Liver (tissue), 9 donors: ENCODE data around the gene NXT1. TPM values are rescaled to one million over a fixed set of nuclear protein-coding genes. Genes with fewer than 3 reads are reported as not detected.

Source experiments
- DNase-seq: peaks from one replicate; pipeline ENCODE4 v3.0.0-alpha.2; 2017; ENCODE audit warnings: low spot score
- H3K27ac ChIP-seq, 2 donors: one replicate each; pipeline ENCODE4 v1.7.0; 2013; ENCODE audit warnings: inconsistent platforms in 2 of 2, low read length in 2 of 2, control low read depth in 1 of 2, low read depth in 1 of 2, mild to moderate bottlenecking in 1 of 2
- H3K27me3 ChIP-seq, 4 donors: one replicate each; pipeline versions ENCODE4 v1.6.1 to v1.7.0; 2013; ENCODE audit warnings: low read length in 3 of 4, inconsistent platforms in 1 of 4, mild to moderate bottlenecking in 1 of 4, moderate library complexity in 1 of 4; ENCODE audit not compliant: control insufficient read depth in 4 of 4, insufficient read depth in 4 of 4
- H3K36me3 ChIP-seq, 4 donors: one replicate each; pipeline versions ENCODE4 v1.6.1 to v1.7.0; 2013; ENCODE audit warnings: low read length in 3 of 4, mild to moderate bottlenecking in 3 of 4, low read depth in 1 of 4, moderate library complexity in 1 of 4; ENCODE audit not compliant: control insufficient read depth in 4 of 4, insufficient read depth in 3 of 4
- H3K4me1 ChIP-seq, 4 donors: one replicate each; pipeline versions ENCODE4 v1.6.1 to v1.7.0; 2013; ENCODE audit warnings: low read length in 3 of 4, mild to moderate bottlenecking in 3 of 4, moderate library complexity in 1 of 4; ENCODE audit not compliant: control insufficient read depth in 4 of 4, insufficient read depth in 4 of 4
- H3K4me3 ChIP-seq, 3 donors: one replicate each; pipeline versions ENCODE4 v1.6.1 to v1.7.0; 2013; ENCODE audit warnings: low read length in 3 of 3, control low read depth in 1 of 3, low read depth in 1 of 3, mild to moderate bottlenecking in 1 of 3
- H3K9ac ChIP-seq, 2 donors: one replicate each; pipeline ENCODE4 v1.7.0; 2013; ENCODE audit warnings: low read length in 2 of 2, mild to moderate bottlenecking in 2 of 2, moderate library complexity in 2 of 2, control low read depth in 1 of 2, low read depth in 1 of 2
- H3K9me3 ChIP-seq, 4 donors: one replicate each; pipeline versions ENCODE4 v1.6.1 to v1.7.0; 2013; ENCODE audit warnings: low read length in 3 of 4; ENCODE audit not compliant: control insufficient read depth in 4 of 4
- ATF3 ChIP-seq: IDR thresholded peaks from 2 replicates; pipeline ENCODE4 v1.6.1; 2016; ENCODE audit warnings: antibody characterized with exemption
- CTCF ChIP-seq: fragments of 150-350 bp; IDR thresholded peaks from 2 replicates; pipeline ENCODE4 v1.5.1; 2017; ENCODE audit warnings: improper control_type of control experiment, low read depth, low read length; ENCODE audit not compliant: missing input control
- EGR1 ChIP-seq, 2 donors: IDR thresholded peaks; 2 replicates each; pipeline ENCODE4 v1.6.1; 2016 to 2018; ENCODE audit warnings: antibody characterized with exemption in 2 of 2, low read depth in 2 of 2
- FOXA2 ChIP-seq: IDR thresholded peaks from 2 replicates; pipeline ENCODE4 v1.6.1; 2016; ENCODE audit warnings: antibody characterized with exemption
- GABPA ChIP-seq, 2 donors: IDR thresholded peaks in 1 of 2; conservative IDR thresholded peaks in 1 of 2; 2 replicates each; pipeline ENCODE4 v1.6.1; 2016; ENCODE audit warnings: antibody characterized with exemption in 2 of 2, mild to moderate bottlenecking in 1 of 2, moderate library complexity in 1 of 2
- HNF4A ChIP-seq, 2 donors: conservative IDR thresholded peaks; 2 replicates each; pipeline ENCODE4 v1.6.1; 2016; ENCODE audit warnings: antibody characterized with exemption in 2 of 2, mild to moderate bottlenecking in 2 of 2
- JUND ChIP-seq, 2 donors: IDR thresholded peaks; 2 replicates each; pipeline ENCODE4 v1.6.1; 2016; ENCODE audit warnings: antibody characterized with exemption in 2 of 2
- MAX ChIP-seq: IDR thresholded peaks from 2 replicates; pipeline ENCODE4 v1.6.1; 2016; ENCODE audit warnings: antibody characterized with exemption
- NR2F2 ChIP-seq: IDR thresholded peaks from 2 replicates; pipeline ENCODE4 v1.6.1; 2016; ENCODE audit warnings: antibody characterized with exemption
- REST ChIP-seq: IDR thresholded peaks from 2 replicates; pipeline ENCODE4 v1.6.1; 2016; ENCODE audit warnings: antibody characterized with exemption, mild to moderate bottlenecking
- ZBTB33 ChIP-seq: IDR thresholded peaks from 2 replicates; pipeline ENCODE4 v1.6.1; 2016; ENCODE audit warnings: antibody characterized with exemption
- WGBS: extraction: QIAGEN DNeasy Blood & Tissue Kit; methylation state at CpG from one replicate; pipeline ENCODE4 v1.1.7; 2013; 5-methylcytosine and 5-hydroxymethylcytosine counted together
- polyA plus RNA-seq, 2 donors: library from polyadenylated mRNA; stranded (reverse) in 1 of 2; unstranded in 1 of 2; fragments of 200-250 nt in 1 of 2; fragments of >200 nt in 1 of 2; fragmentation: Nextera tagmentation in 1 of 2; extraction: Ambion mirVana in 1 of 2; gene quantifications; one replicate each; pipeline versions ENCODE4 v1.2.1 to v1.2.3, GENCODE V29; 2013 to 2015
- total RNA-seq, 2 donors: library from RNA; depleted of rRNA; stranded (reverse); fragments of >200 nt; gene quantifications; one replicate each; pipeline ENCODE4 v1.2.3, GENCODE V29; 2014
- donor health status: healthy.
- donor health status: healthy.
- donor health status: healthy.
- donor health status: healthy.
- donor health status: healthy.

NXT1 gene
- total and polyA plus RNA-seq, 4 donors, result 5.7 to 9.6 (median 8.8) TPM

GRCh38 chr20:23371496-23371895 lies 20.9 kb downstream of the NXT1 start:
- H3K36me3 ChIP-seq, result peaks cover 5 to 60% (median 45%) of the 10 kb centered on the region in 4 donors
- TF ChIP-seq ATF3, result no peak
- TF ChIP-seq GABPA (IDR thresholded peaks at IDR 0.05 in 1 of 2, conservative IDR thresholded peaks at IDR 0.05 in 1 of 2), result no peak
- no peak for TF ChIP-seq REST
- no peak for TF ChIP-seq CTCF
- no peak for TF ChIP-seq FOXA2
- no peak for TF ChIP-seq JUND (IDR thresholded peaks at IDR 0.05)
- no peak for TF ChIP-seq ZBTB33
- TF ChIP-seq MAX, result no peak
- no peak for TF ChIP-seq EGR1 (IDR thresholded peaks at IDR 0.05; ENCODE audit: low read depth in 2 of 2)
- no peak for TF ChIP-seq HNF4A (conservative IDR thresholded peaks at IDR 0.05)
- WGBS, result 60% methylated on average over 4 of the region's 4 CpGs
- no peak overlapping the region for H3K4me3 ChIP-seq
- H3K9ac ChIP-seq, result no peak overlapping the region
- no peak overlapping the region for H3K27ac ChIP-seq
- peaks cover 0 to 21% (median 6%) of the 10 kb centered on the region in 4 donors for H3K4me1 ChIP-seq
- H3K9me3 ChIP-seq, result peaks cover 0 to 2% (median 0%) of the 10 kb centered on the region in 4 donors
- DNase-seq, result no peak
- no peaks in the 10 kb centered on the region for H3K27me3 ChIP-seq

- peaks cover 0 to 2% (median 0%) of the 10 kb centered on the region in 4 donors for H3K9me3 ChIP-seq
- no peak overlapping the region for H3K4me3 ChIP-seq
- peak; percentile 41 for TF ChIP-seq NR2F2
- no peak for TF ChIP-seq CTCF
- no peak overlapping the region for H3K9ac ChIP-seq
- no peak overlapping the region for H3K27ac ChIP-seq
- no peaks in the 10 kb centered on the region for H3K27me3 ChIP-seq
- no peaks in the 10 kb centered on the region for H3K4me1 ChIP-seq
- no peak for DNase-seq
- H3K36me3 ChIP-seq, result peaks cover 6 to 64% (median 48%) of the 10 kb centered on the region in 4 donors
- WGBS, result 75% methylated on average over 5 of the region's 5 CpGs
Observed at GRCh38 chr20:23374441-23374840, 23.9 kb downstream of the NXT1 start.
